Suprapubic skin (tissue), 4 donors: ENCODE measurements around the gene KCTD11. TPM values are rescaled to one million over a fixed set of nuclear protein-coding genes. Genes with fewer than 3 reads are reported as not detected.

Experiments used
- DNase-seq, 2 donors: peaks; one replicate each; pipeline ENCODE4 v3.0.0-alpha.2; 2019; ENCODE audit warnings: low spot score in 2 of 2
- H3K27ac ChIP-seq: fragments of 200-600 bp; sonication (generic); one replicate; pipeline ENCODE4 v1.5.1; 2019
- H3K27me3 ChIP-seq: fragments of 200-600 bp; sonication (generic); one replicate; pipeline ENCODE4 v1.5.1; 2019
- H3K36me3 ChIP-seq: fragments of 200-600 bp; sonication (generic); one replicate; pipeline ENCODE4 v1.5.1; 2019
- H3K4me1 ChIP-seq: fragments of 200-600 bp; sonication (generic); one replicate; pipeline ENCODE4 v1.5.1; 2019
- H3K4me3 ChIP-seq: fragments of 200-600 bp; sonication (generic); one replicate; pipeline ENCODE4 v1.5.1; 2019; ENCODE audit warnings: mild to moderate bottlenecking
- H3K9me3 ChIP-seq: fragments of 200-600 bp; sonication (generic); one replicate; pipeline ENCODE4 v1.5.1; 2019
- EP300 ChIP-seq: sonication (generic); formaldehyde crosslinking; IDR thresholded peaks from one replicate; pipeline ENCODE4 v1.6.1; 2017; ENCODE audit warnings: antibody characterized with exemption
- POLR2A ChIP-seq, 2 donors: fragments of 450-650 bp; IDR thresholded peaks; one replicate each; pipeline ENCODE4 v1.6.1; 2017; ENCODE audit warnings: antibody characterized with exemption in 2 of 2, mild to moderate bottlenecking in 2 of 2, moderate library complexity in 2 of 2
- POLR2AphosphoS5 ChIP-seq, 3 donors: sonication (generic); formaldehyde crosslinking; IDR thresholded peaks; one replicate each; pipeline ENCODE4 v1.6.1; 2017; ENCODE audit warnings: antibody characterized with exemption in 3 of 3
- WGBS: methylation state at CpG from one replicate; pipeline ENCODE4 v1.1.5; 2018; 5-methylcytosine and 5-hydroxymethylcytosine counted together
- total RNA-seq, 4 donors: library from RNA; depleted of rRNA; stranded (reverse); fragments of >200 nt; gene quantifications; one replicate each; pipeline ENCODE4 v1.1.0, GENCODE V29; 2016
- TF ChIP-seq, protein P1 (sequence below), 2 donors: fragments of 200-600 bp in 1 of 2; fragments of 450-650 bp in 1 of 2; sonication (generic) in 1 of 2; IDR thresholded peaks; one replicate each; pipeline ENCODE4 v1.5.1; 2016 to 2019; ENCODE audit warnings: antibody characterized with exemption in 2 of 2, mild to moderate bottlenecking in 1 of 2, moderate library complexity in 1 of 2

The KCTD11 gene
- total RNA-seq, 4 donors from 2014 or later, result 9.1 to 50.1 (median 32.4) TPM

DNA sequence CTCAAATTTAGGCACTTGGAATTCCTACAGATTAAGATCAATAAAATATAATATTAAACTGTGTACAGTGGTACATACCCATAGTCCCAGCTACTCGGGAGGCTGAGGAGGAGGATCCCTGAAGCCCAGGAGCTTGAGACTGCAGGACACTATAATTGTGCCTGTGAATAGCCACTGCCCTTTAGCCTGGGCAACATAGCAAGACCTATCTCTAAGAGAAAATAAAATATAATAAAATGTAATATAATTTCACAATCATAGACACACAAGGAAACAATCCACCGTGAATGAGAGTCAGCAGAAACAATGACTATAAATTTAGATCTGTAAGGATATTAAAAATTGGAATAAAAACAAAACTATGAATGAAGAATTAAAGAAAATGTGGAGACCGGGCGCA, 18.9 kb downstream of the KCTD11 start:
- Histone ChIP-seq H3K36me3 (no peaks in the 10 kb centered on the region), H3K4me1 (no peaks in the 10 kb centered on the region), H3K9me3 (no peaks in the 10 kb centered on the region), H3K4me3 (no peak overlapping the region), H3K27ac (no peak overlapping the region), H3K27me3 (no peaks in the 10 kb centered on the region)
- 83% methylated on average over 4 of the region's 4 CpGs for WGBS
- no peak for DNase-seq
- no peak for TF ChIP-seq POLR2AphosphoS5 (IDR thresholded peaks at IDR 0.05)
- TF ChIP-seq EP300, result no peak
- TF ChIP-seq, protein P1, sequence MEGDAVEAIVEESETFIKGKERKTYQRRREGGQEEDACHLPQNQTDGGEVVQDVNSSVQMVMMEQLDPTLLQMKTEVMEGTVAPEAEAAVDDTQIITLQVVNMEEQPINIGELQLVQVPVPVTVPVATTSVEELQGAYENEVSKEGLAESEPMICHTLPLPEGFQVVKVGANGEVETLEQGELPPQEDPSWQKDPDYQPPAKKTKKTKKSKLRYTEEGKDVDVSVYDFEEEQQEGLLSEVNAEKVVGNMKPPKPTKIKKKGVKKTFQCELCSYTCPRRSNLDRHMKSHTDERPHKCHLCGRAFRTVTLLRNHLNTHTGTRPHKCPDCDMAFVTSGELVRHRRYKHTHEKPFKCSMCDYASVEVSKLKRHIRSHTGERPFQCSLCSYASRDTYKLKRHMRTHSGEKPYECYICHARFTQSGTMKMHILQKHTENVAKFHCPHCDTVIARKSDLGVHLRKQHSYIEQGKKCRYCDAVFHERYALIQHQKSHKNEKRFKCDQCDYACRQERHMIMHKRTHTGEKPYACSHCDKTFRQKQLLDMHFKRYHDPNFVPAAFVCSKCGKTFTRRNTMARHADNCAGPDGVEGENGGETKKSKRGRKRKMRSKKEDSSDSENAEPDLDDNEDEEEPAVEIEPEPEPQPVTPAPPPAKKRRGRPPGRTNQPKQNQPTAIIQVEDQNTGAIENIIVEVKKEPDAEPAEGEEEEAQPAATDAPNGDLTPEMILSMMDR (IDR thresholded peaks at IDR 0.05), result no peak
- no peak for TF ChIP-seq POLR2A (IDR thresholded peaks at IDR 0.05)

DNA sequence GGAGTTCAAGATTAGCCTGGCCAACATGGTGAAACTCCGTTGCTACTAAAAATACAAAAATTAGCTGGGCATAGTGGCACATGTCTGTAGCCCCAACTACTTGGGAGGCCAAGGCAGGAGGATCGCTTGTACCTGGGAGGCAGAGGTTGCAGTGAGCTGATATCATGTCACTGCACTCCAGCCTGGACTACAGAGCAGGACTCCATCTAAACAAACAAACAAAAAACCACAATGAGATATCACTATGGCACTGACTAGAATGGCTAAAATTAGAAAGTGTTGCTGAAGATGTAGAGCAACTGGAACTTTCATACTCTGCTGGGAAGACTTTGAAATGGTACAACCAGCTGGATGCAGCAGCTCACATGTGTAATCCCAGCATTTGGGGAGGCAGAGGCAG, 22.4 kb downstream of the KCTD11 start:
- Histone ChIP-seq H3K27ac (no peak overlapping the region), H3K36me3 (no peaks in the 10 kb centered on the region), H3K27me3 (no peaks in the 10 kb centered on the region), H3K9me3 (no peaks in the 10 kb centered on the region), H3K4me3 (no peak overlapping the region), H3K4me1 (no peaks in the 10 kb centered on the region)
- TF ChIP-seq, protein P1 (IDR thresholded peaks at IDR 0.05), result no peak
- no peak for TF ChIP-seq EP300
- no peak for TF ChIP-seq POLR2AphosphoS5 (IDR thresholded peaks at IDR 0.05)
- no peak for TF ChIP-seq POLR2A (IDR thresholded peaks at IDR 0.05)
- DNase-seq, result no peak
- 86% methylated on average over 2 of the region's 2 CpGs for WGBS

DNA sequence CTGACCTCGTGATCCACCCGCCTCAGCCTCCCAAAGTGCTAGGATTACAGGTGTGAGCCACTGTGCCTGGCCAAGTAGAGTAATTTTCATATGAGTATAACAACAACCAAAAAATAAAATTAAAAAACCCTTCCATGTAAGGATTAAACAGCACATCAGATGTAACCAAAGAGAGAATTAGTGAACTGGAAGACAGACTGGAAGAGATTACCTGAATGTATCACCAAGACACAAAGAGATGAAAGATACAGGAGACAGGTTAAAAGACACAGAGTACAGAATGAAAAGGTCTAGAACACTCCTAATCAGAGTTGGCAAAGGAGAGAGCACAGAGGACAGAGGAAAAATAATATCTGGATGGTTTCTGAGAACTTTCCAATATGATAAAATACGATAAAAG, 27.2 kb downstream of the KCTD11 start:
- WGBS, result 97% methylated on average over 3 of the region's 3 CpGs
- DNase-seq, result no peak
- H3K36me3 ChIP-seq, result peaks cover 4% of the 10 kb centered on the region
- H3K4me3 ChIP-seq, result no peak overlapping the region
- H3K4me1 ChIP-seq, result peaks cover 40% of the 10 kb centered on the region
- H3K27ac ChIP-seq, result no peak overlapping the region
- no peaks in the 10 kb centered on the region for H3K9me3 ChIP-seq
- no peaks in the 10 kb centered on the region for H3K27me3 ChIP-seq
- TF ChIP-seq POLR2AphosphoS5 (IDR thresholded peaks at IDR 0.05) (no peak), EP300 (no peak), POLR2A (IDR thresholded peaks at IDR 0.05) (no peak)
- TF ChIP-seq, protein P1 (IDR thresholded peaks at IDR 0.05), result no peak

DNA sequence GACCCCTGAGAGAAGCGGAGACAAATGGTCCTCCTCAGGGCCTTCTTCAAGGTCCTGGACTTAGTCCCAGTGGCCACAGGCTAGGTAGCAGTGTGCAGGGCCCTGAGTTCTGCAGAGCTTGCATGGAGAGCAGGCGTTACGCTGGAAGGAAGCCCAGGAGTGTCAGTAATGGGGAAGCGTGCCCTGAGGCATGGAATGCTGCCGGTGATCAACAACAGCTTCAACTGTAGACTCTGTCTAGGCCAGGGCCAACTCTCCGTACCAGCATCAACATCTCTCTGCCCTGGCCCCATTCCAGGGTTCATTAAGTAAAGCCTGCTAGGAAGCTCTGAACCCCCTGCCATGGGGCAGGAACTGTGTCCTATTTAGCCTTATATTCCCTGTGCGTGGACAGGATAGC, 28.4 kb downstream of the KCTD11 start:
- Histone ChIP-seq H3K9me3 (no peaks in the 10 kb centered on the region), H3K4me1 (peaks cover 42% of the 10 kb centered on the region), H3K27ac (peak overlapping the region; percentile 78), H3K27me3 (no peaks in the 10 kb centered on the region), H3K36me3 (peaks cover 16% of the 10 kb centered on the region), H3K4me3 (peak overlapping the region; percentile 63)
- no peak for TF ChIP-seq POLR2A (IDR thresholded peaks at IDR 0.05)
- no peak for TF ChIP-seq EP300
- TF ChIP-seq, protein P1 (IDR thresholded peaks at IDR 0.05), result no peak
- TF ChIP-seq POLR2AphosphoS5 (IDR thresholded peaks at IDR 0.05), result no peak
- peak in 1 of 2 donors; percentile 76 for DNase-seq
- WGBS, result 0% methylated on average over 4 of the region's 7 CpGs

DNA sequence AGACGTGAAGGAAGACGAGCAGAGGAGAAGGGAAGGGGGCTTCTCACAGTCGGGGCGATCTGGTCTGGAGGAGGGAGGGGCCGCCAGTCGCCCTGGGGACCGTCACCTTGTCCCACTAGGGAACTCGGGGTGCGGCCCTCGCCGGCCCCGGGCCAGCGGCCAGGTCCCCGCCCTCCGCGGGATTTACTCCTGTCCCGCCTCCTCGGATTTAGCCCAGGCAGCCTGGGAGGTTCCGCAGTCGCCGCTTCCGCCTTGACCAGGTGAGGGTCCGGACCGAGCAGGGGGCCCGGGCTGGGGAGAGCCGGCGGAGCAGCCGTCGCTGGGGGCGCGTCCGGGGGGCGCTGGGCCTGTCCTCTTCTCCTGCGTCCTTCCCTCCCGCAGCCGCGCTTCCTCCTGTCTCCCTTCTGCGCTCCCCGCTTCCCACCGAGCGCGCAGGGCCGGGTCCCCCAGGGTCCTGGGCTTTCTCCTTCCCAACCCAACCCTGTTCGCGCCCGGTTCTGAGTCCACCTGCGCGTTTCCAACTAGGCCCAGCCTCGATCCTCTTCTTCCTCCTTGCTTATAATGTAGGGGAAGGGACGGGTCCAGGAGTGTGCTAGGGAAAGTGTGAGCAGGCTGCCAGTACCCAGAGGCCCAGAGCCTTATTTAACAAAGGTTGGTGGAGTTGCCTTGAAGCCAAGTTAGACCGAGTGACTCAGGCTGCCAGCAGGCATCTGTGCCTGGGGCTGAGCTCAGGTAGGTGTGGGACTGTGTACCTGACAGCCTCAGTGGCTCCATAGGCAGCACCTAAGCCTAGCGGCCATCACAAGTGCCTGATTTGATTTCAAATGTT, 29.1 kb downstream of the KCTD11 start, which contains the start of gene TNK1:
TSS of gene TNK1 (plus strand) at position 235 of the 829 bp plus-strand sequence. CDS start 1,838 bp downstream, outside the sequence.
- Histone ChIP-seq H3K27me3 (no peaks in the 10 kb centered on the region), H3K27ac (peak within 1 kb of the TSS; percentile 78), H3K9me3 (no peaks in the 10 kb centered on the region), H3K4me3 (peak within 1 kb of the TSS; percentile 63), H3K36me3 (peaks cover 17% of the 10 kb centered on the region), H3K4me1 (peaks cover 42% of the 10 kb centered on the region)
- DNase-seq, result peak in 1 of 2 donors; percentile 78
- TF ChIP-seq POLR2A (IDR thresholded peaks at IDR 0.05) (no peak), EP300 (no peak), POLR2AphosphoS5 (IDR thresholded peaks at IDR 0.05) (no peak)
- TF ChIP-seq, protein P1 (IDR thresholded peaks at IDR 0.05), result no peak
- WGBS, result 6% methylated on average over 45 of the region's 52 CpGs
